Liver (tissue), 9 donors: ENCODE data around the gene IL2RA. TPM values are rescaled to one million over a fixed set of nuclear protein-coding genes. Genes with fewer than 3 reads are reported as not detected.
"Not testable (repeated sequence)": the region's sequence is repeated elsewhere in the genome, so short reads cannot be mapped to it uniquely, and the experiment has no call there.

Experiments used
- DNase-seq: peaks from one replicate; pipeline ENCODE4 v3.0.0-alpha.2; 2017; ENCODE audit warnings: low spot score
- H3K27ac ChIP-seq, 2 donors: one replicate each; pipeline ENCODE4 v1.7.0; 2013; ENCODE audit warnings: inconsistent platforms in 2 of 2, low read length in 2 of 2, control low read depth in 1 of 2, low read depth in 1 of 2, mild to moderate bottlenecking in 1 of 2
- H3K27me3 ChIP-seq, 4 donors: one replicate each; pipeline versions ENCODE4 v1.6.1 to v1.7.0; 2013; ENCODE audit warnings: low read length in 3 of 4, inconsistent platforms in 1 of 4, mild to moderate bottlenecking in 1 of 4, moderate library complexity in 1 of 4; ENCODE audit not compliant: control insufficient read depth in 4 of 4, insufficient read depth in 4 of 4
- H3K36me3 ChIP-seq, 4 donors: one replicate each; pipeline versions ENCODE4 v1.6.1 to v1.7.0; 2013; ENCODE audit warnings: low read length in 3 of 4, mild to moderate bottlenecking in 3 of 4, low read depth in 1 of 4, moderate library complexity in 1 of 4; ENCODE audit not compliant: control insufficient read depth in 4 of 4, insufficient read depth in 3 of 4
- H3K4me1 ChIP-seq, 4 donors: one replicate each; pipeline versions ENCODE4 v1.6.1 to v1.7.0; 2013; ENCODE audit warnings: low read length in 3 of 4, mild to moderate bottlenecking in 3 of 4, moderate library complexity in 1 of 4; ENCODE audit not compliant: control insufficient read depth in 4 of 4, insufficient read depth in 4 of 4
- H3K4me3 ChIP-seq, 3 donors: one replicate each; pipeline versions ENCODE4 v1.6.1 to v1.7.0; 2013; ENCODE audit warnings: low read length in 3 of 3, control low read depth in 1 of 3, low read depth in 1 of 3, mild to moderate bottlenecking in 1 of 3
- H3K9ac ChIP-seq, 2 donors: one replicate each; pipeline ENCODE4 v1.7.0; 2013; ENCODE audit warnings: low read length in 2 of 2, mild to moderate bottlenecking in 2 of 2, moderate library complexity in 2 of 2, control low read depth in 1 of 2, low read depth in 1 of 2
- H3K9me3 ChIP-seq, 4 donors: one replicate each; pipeline versions ENCODE4 v1.6.1 to v1.7.0; 2013; ENCODE audit warnings: low read length in 3 of 4; ENCODE audit not compliant: control insufficient read depth in 4 of 4
- FOXA1 ChIP-seq: IDR thresholded peaks from 2 replicates; pipeline ENCODE4 v1.6.1; 2016; ENCODE audit warnings: antibody characterized with exemption
- FOXA2 ChIP-seq: IDR thresholded peaks from 2 replicates; pipeline ENCODE4 v1.6.1; 2016; ENCODE audit warnings: antibody characterized with exemption
- GABPA ChIP-seq, 2 donors: IDR thresholded peaks in 1 of 2; conservative IDR thresholded peaks in 1 of 2; 2 replicates each; pipeline ENCODE4 v1.6.1; 2016; ENCODE audit warnings: antibody characterized with exemption in 2 of 2, mild to moderate bottlenecking in 1 of 2, moderate library complexity in 1 of 2
- JUND ChIP-seq, 2 donors: IDR thresholded peaks; 2 replicates each; pipeline ENCODE4 v1.6.1; 2016; ENCODE audit warnings: antibody characterized with exemption in 2 of 2
- NR2F2 ChIP-seq: IDR thresholded peaks from 2 replicates; pipeline ENCODE4 v1.6.1; 2016; ENCODE audit warnings: antibody characterized with exemption
- RAD21 ChIP-seq, 2 donors: IDR thresholded peaks; 2 replicates each; pipeline ENCODE4 v1.6.1; 2016; ENCODE audit warnings: antibody characterized with exemption in 2 of 2, mild to moderate bottlenecking in 2 of 2
- REST ChIP-seq: IDR thresholded peaks from 2 replicates; pipeline ENCODE4 v1.6.1; 2016; ENCODE audit warnings: antibody characterized with exemption, mild to moderate bottlenecking
- RXRA ChIP-seq, 2 donors: IDR thresholded peaks; 2 replicates each; pipeline ENCODE4 v1.6.1; 2017 to 2018; ENCODE audit warnings: antibody characterized with exemption in 2 of 2, mild to moderate bottlenecking in 1 of 2
- SP1 ChIP-seq: IDR thresholded peaks from 2 replicates; pipeline ENCODE4 v1.6.1; 2018; ENCODE audit warnings: antibody characterized with exemption, mild to moderate bottlenecking
- YY1 ChIP-seq: IDR thresholded peaks from 2 replicates; pipeline ENCODE4 v1.6.1; 2016; ENCODE audit warnings: antibody characterized with exemption, mild to moderate bottlenecking
- WGBS: extraction: QIAGEN DNeasy Blood & Tissue Kit; methylation state at CpG from one replicate; pipeline ENCODE4 v1.1.7; 2013; 5-methylcytosine and 5-hydroxymethylcytosine counted together
- polyA plus RNA-seq, 2 donors: library from polyadenylated mRNA; stranded (reverse) in 1 of 2; unstranded in 1 of 2; fragments of 200-250 nt in 1 of 2; fragments of >200 nt in 1 of 2; fragmentation: Nextera tagmentation in 1 of 2; extraction: Ambion mirVana in 1 of 2; gene quantifications; one replicate each; pipeline versions ENCODE4 v1.2.1 to v1.2.3, GENCODE V29; 2013 to 2015
- total RNA-seq, 2 donors: library from RNA; depleted of rRNA; stranded (reverse); fragments of >200 nt; gene quantifications; one replicate each; pipeline ENCODE4 v1.2.3, GENCODE V29; 2014
- TF ChIP-seq, protein P1 (sequence below): IDR thresholded peaks from 2 replicates; pipeline ENCODE4 v1.6.1; 2016; ENCODE audit warnings: antibody characterized with exemption
- donor health status: healthy.
- donor health status: healthy.
- donor health status: healthy.
- donor health status: healthy.
- donor health status: healthy.

IL2RA gene
- total and polyA plus RNA-seq, 4 donors = 0.46 to 1.6 TPM; not detected in 2

DNA sequence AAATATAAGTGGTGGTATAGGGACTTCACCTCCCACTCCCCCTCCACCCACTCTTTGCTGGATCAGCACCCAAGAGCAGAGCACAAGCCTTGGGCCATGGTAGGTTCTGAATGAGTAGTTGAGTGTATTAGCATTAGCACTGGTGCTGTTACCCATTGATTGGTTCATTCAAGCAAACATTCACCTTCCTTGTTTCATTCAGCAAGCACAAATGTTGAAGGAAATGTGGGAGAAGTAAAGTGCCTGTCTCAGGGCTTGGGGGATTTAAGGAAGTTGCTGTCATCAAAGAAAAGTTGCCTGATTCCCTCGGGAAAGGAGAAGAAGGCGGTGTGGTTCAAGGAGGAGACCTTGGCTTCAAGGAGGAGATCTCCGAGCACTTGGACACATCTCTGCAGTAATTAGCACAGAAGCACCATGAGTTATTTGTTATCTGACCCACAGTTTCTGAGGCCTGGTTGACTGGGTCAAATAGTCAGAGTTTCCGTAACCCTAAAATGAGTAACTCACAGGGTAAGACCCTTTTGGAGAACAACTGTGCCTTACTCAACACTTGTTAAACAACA is 17.3 kb downstream of the IL2RA start:
- H3K27ac ChIP-seq = no peak overlapping the region
- H3K4me3 ChIP-seq = no peak overlapping the region
- no peaks in the 10 kb centered on the region for H3K9me3 ChIP-seq
- H3K9ac ChIP-seq = no peak overlapping the region
- H3K36me3 ChIP-seq = no peaks in the 10 kb centered on the region
- no peak for DNase-seq
- no peaks in the 10 kb centered on the region for H3K4me1 ChIP-seq
- TF ChIP-seq NR2F2 (no peak), FOXA2 (no peak), RAD21 (IDR thresholded peaks at IDR 0.05) (no peak), GABPA (IDR thresholded peaks at IDR 0.05 in 1 of 2, conservative IDR thresholded peaks at IDR 0.05 in 1 of 2) (no peak), RXRA (IDR thresholded peaks at IDR 0.05) (no peak), YY1 (no peak), FOXA1 (no peak), REST (no peak), JUND (IDR thresholded peaks at IDR 0.05) (no peak)
- TF ChIP-seq, protein P1, sequence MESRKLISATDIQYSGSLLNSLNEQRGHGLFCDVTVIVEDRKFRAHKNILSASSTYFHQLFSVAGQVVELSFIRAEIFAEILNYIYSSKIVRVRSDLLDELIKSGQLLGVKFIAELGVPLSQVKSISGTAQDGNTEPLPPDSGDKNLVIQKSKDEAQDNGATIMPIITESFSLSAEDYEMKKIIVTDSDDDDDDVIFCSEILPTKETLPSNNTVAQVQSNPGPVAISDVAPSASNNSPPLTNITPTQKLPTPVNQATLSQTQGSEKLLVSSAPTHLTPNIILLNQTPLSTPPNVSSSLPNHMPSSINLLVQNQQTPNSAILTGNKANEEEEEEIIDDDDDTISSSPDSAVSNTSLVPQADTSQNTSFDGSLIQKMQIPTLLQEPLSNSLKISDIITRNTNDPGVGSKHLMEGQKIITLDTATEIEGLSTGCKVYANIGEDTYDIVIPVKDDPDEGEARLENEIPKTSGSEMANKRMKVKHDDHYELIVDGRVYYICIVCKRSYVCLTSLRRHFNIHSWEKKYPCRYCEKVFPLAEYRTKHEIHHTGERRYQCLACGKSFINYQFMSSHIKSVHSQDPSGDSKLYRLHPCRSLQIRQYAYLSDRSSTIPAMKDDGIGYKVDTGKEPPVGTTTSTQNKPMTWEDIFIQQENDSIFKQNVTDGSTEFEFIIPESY = no peak
- no peaks in the 10 kb centered on the region for H3K27me3 ChIP-seq
- 79% methylated on average over 4 of the region's 4 CpGs for WGBS

DNA sequence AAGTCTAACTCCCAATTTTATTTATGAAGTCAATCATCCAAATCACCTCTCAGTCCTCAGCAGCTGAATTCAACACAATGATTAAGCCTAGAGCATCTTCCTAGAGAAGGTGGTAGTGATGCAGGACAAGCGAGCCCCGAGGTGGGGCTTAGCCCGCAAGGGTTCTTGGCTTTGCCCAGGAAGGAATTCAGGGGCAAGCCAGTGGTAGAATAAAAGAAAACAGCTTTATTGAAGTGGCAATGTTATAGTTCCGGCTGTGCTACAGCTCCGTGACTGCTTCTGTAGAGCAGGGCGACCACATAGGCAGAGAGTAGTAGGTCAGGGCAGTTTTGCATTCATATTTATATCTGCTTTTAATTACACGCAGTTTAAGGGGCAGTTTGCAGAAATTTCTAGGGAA is 18.1 kb downstream of the IL2RA start:
- no peaks in the 10 kb centered on the region for H3K4me1 ChIP-seq
- H3K4me3 ChIP-seq = no peak overlapping the region
- 81% methylated on average over 7 of the region's 7 CpGs for WGBS
- no peak for TF ChIP-seq SP1
- TF ChIP-seq FOXA1 = no peak
- no peaks in the 10 kb centered on the region for H3K9me3 ChIP-seq
- H3K27me3 ChIP-seq = no peaks in the 10 kb centered on the region
- no peak for DNase-seq
- H3K9ac ChIP-seq = no peak overlapping the region
- no peaks in the 10 kb centered on the region for H3K36me3 ChIP-seq
- no peak overlapping the region for H3K27ac ChIP-seq

DNA sequence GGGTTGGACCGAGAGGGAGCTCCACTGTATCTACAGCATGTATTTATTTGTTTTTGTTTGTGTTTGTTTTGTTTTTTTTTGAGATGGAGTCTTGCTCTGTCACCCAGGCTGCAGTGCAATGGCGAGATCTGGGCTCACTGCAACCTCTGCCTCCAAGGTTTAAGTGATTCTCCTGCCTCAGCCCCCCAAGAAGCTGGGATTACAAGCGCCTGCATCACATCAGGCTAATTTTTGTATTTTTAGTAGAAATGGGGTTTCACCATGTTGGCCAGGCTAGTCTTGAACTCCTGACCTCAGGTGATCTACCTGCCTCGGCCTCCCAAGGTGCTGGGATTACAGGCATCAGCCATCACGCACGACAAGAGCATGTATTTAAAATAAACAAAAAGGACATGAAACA is 18.8 kb downstream of the IL2RA start:
- WGBS = 85% methylated on average over 6 of the region's 6 CpGs
- H3K27me3 ChIP-seq, H3K9me3 ChIP-seq, H3K9ac ChIP-seq, H3K27ac ChIP-seq, H3K4me3 ChIP-seq, H3K36me3 ChIP-seq, DNase-seq, H3K4me1 ChIP-seq: not testable (repeated sequence)
